GM06990 (cell line): ENCODE results near the gene SLC4A11.

Source experiments
- DNase-seq: peaks from one replicate; pipeline ENCODE4 v3.0.0-alpha.2; 2011; ENCODE audit not compliant: insufficient read length; ENCODE audit errors: extremely low read depth
- H3K27me3 ChIP-seq: replicated peaks from 2 replicates; pipeline ENCODE4 v1.6.0; 2011; ENCODE audit warnings: low read length; ENCODE audit not compliant: control insufficient read depth, insufficient read depth
- H3K36me3 ChIP-seq: 2 replicates; pipeline ENCODE4 v1.5.1; 2011; ENCODE audit warnings: low read length; ENCODE audit not compliant: control insufficient read depth, insufficient read depth
- H3K4me3 ChIP-seq: replicated peaks from 2 replicates; pipeline ENCODE4 v1.5.1; 2011; ENCODE audit warnings: low read depth, mild to moderate bottlenecking, control low read depth, low read length
- TF ChIP-seq, protein P1 (sequence below): IDR thresholded peaks from 2 replicates; pipeline ENCODE4 v1.5.1; 2011; ENCODE audit warnings: low read length, control low read depth, mild to moderate bottlenecking, inconsistent platforms; ENCODE audit not compliant: insufficient read depth, poor library complexity, severe bottlenecking

Gene SLC4A11

DNA sequence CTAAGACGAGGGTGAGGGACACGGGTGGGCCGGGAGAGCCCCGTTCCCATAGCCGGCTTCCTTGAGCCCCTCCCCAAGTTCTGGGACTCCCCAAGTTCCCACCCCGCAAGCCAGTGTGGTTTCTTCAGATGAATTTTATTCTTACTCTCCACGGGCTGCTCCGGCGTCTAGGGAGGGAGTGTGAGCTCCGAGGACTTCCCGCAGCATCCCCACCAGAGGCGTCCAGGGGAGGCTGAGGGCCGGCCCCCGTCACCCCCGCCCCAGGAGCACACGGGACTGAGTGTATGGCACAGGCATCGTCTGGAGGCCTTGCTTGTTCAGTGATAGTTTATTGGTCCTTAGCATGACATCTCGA is 10.0 kb upstream of the SLC4A11 start:
- no peak for DNase-seq
- Histone ChIP-seq H3K27me3 (peaks cover 4% of the 10 kb centered on the region), H3K4me3 (no peak overlapping the region), H3K36me3 (no peaks in the 10 kb centered on the region)
- TF ChIP-seq, protein P1, sequence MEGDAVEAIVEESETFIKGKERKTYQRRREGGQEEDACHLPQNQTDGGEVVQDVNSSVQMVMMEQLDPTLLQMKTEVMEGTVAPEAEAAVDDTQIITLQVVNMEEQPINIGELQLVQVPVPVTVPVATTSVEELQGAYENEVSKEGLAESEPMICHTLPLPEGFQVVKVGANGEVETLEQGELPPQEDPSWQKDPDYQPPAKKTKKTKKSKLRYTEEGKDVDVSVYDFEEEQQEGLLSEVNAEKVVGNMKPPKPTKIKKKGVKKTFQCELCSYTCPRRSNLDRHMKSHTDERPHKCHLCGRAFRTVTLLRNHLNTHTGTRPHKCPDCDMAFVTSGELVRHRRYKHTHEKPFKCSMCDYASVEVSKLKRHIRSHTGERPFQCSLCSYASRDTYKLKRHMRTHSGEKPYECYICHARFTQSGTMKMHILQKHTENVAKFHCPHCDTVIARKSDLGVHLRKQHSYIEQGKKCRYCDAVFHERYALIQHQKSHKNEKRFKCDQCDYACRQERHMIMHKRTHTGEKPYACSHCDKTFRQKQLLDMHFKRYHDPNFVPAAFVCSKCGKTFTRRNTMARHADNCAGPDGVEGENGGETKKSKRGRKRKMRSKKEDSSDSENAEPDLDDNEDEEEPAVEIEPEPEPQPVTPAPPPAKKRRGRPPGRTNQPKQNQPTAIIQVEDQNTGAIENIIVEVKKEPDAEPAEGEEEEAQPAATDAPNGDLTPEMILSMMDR, result no peak

- no peak overlapping the region for H3K4me3 ChIP-seq
Measured at GRCh38 chr20:3248167-3248992, 9.4 kb upstream of the SLC4A11 start.

GRCh38 chr20:3247638-3248037 is 8.6 kb upstream of the SLC4A11 start:
- H3K36me3 ChIP-seq, result no peaks in the 10 kb centered on the region
- TF ChIP-seq, protein P1, result no peak
- H3K4me3 ChIP-seq, result no peak overlapping the region
- no peak for DNase-seq
- peaks cover 4% of the 10 kb centered on the region for H3K27me3 ChIP-seq

More at GRCh38 chr20:3248167-3248992, 9.4 kb upstream of the SLC4A11 start:
- DNase-seq, result no peak
- Histone ChIP-seq H3K36me3 (no peaks in the 10 kb centered on the region), H3K27me3 (peaks cover 4% of the 10 kb centered on the region)
- TF ChIP-seq, protein P1, result no peak

DNA sequence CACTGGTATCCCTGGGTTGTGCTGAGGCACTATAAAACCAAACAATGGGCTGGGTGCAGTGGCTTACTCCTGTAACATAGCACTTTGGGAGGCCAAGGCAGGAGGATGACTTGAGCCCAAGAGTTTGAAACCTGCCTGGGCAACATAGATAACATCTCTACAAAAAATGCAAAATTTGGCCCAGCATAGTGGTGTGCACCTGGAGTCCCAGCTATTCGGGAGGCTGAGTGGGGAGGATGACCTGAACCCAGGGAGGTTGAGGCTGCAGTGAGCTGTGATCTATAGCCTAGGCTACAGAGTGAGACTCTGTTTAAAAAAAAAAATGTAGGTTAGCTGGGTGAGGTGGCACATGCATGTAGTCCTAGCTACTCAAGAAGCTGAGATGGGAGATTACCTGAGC is 7.7 kb upstream of the SLC4A11 start:
- TF ChIP-seq, protein P1, result no peak
- DNase-seq, result no peak
- Histone ChIP-seq H3K27me3 (peaks cover 4% of the 10 kb centered on the region), H3K36me3 (no peaks in the 10 kb centered on the region), H3K4me3 (no peak overlapping the region)

DNA sequence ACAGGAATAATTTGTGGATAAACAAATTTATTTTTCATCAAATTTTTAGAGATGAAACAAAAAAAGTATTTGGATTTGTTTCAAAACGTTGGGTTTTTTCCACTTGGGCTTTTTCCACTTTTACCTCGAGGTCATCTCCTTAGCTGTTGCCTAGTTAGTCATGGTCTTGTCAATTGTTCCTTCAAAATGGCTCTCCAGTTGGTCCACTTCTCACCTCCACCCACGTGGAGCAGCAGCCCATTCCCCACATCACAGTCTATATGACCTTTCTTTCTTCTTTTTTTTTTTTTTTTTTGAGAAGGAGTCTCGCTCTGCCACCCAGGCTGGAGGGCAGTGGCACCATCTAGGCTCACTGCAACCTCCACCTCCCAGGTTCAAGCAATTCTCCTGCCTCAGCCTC is 6.7 kb upstream of the SLC4A11 start:
- TF ChIP-seq, protein P1, result no peak
- DNase-seq, result no peak
- H3K36me3 ChIP-seq, result no peaks in the 10 kb centered on the region
- H3K4me3 ChIP-seq, result no peak overlapping the region
- peaks cover 4% of the 10 kb centered on the region for H3K27me3 ChIP-seq
